Neural cell (in vitro differentiated cells): ENCODE data around the gene ISL2.

Experiments used
- EZH2 ChIP-seq: fragments of 200-600, 300-800 bp; shearing (Covaris generic), sonication (generic); IDR thresholded peaks from 2 replicates; pipeline ENCODE4 v1.6.1; 2014; ENCODE audit warnings: antibody characterized with exemption, low read length, borderline replicate concordance, mild to moderate bottlenecking; ENCODE audit not compliant: insufficient read depth, poor library complexity, severe bottlenecking
- MXI1 ChIP-seq: fragments of 450-650 bp; conservative IDR thresholded peaks from 2 replicates; pipeline ENCODE4 v1.6.1; 2014; ENCODE audit warnings: antibody characterized with exemption, mild to moderate bottlenecking; ENCODE audit not compliant: poor library complexity, severe bottlenecking
- POLR2AphosphoS5 ChIP-seq: IDR thresholded peaks from 2 replicates; pipeline ENCODE4 v1.6.1; 2012
- RAD21 ChIP-seq: fragments of 450-650 bp; conservative IDR thresholded peaks from 2 replicates; pipeline ENCODE4 v1.6.1; 2014; ENCODE audit warnings: antibody characterized with exemption, mild to moderate bottlenecking, moderate library complexity
- SMC3 ChIP-seq: fragments of 450-650 bp; conservative IDR thresholded peaks from 2 replicates; pipeline ENCODE4 v1.6.1; 2014; ENCODE audit warnings: antibody characterized with exemption, mild to moderate bottlenecking, moderate library complexity; ENCODE audit not compliant: poor library complexity
- TAF1 ChIP-seq: IDR thresholded peaks from 2 replicates; pipeline ENCODE4 v1.6.1; 2012; ENCODE audit warnings: low read depth
- TF ChIP-seq, protein P1 (sequence below): fragments of 450-650 bp; IDR thresholded peaks from 2 replicates; pipeline ENCODE4 v1.5.1; 2014; ENCODE audit warnings: antibody characterized with exemption, mild to moderate bottlenecking, moderate library complexity; ENCODE audit not compliant: poor library complexity, severe bottlenecking
- TF ChIP-seq, protein P2 (sequence below): IDR thresholded peaks from 2 replicates; pipeline ENCODE4 v1.6.1; 2012; ENCODE audit warnings: borderline replicate concordance

DNA sequence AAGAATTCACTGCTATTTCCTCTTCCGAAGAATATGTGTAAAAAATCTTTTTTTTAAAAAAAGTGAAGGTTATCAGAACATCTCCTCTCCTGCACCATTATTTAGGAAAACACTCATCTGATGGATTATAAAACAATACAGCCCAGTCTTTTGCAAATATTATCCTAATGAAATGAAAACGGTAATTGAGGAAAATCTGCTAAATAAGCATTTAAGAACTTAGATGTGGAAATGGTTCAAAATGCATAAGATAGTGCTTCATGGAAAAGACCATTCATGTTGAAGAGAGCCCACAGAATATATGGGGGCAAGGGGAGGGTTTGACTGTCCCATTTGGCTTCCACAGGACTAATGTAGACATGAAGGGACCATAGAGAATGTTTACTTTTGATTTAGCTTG is 47.8 kb downstream of the ISL2 start:
- TF ChIP-seq, protein P1, sequence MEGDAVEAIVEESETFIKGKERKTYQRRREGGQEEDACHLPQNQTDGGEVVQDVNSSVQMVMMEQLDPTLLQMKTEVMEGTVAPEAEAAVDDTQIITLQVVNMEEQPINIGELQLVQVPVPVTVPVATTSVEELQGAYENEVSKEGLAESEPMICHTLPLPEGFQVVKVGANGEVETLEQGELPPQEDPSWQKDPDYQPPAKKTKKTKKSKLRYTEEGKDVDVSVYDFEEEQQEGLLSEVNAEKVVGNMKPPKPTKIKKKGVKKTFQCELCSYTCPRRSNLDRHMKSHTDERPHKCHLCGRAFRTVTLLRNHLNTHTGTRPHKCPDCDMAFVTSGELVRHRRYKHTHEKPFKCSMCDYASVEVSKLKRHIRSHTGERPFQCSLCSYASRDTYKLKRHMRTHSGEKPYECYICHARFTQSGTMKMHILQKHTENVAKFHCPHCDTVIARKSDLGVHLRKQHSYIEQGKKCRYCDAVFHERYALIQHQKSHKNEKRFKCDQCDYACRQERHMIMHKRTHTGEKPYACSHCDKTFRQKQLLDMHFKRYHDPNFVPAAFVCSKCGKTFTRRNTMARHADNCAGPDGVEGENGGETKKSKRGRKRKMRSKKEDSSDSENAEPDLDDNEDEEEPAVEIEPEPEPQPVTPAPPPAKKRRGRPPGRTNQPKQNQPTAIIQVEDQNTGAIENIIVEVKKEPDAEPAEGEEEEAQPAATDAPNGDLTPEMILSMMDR = no peak
- TF ChIP-seq EZH2 (no peak), TAF1 (no peak), SMC3 (no peak), MXI1 (no peak), RAD21 (no peak), POLR2AphosphoS5 (no peak)
- TF ChIP-seq, protein P2, sequence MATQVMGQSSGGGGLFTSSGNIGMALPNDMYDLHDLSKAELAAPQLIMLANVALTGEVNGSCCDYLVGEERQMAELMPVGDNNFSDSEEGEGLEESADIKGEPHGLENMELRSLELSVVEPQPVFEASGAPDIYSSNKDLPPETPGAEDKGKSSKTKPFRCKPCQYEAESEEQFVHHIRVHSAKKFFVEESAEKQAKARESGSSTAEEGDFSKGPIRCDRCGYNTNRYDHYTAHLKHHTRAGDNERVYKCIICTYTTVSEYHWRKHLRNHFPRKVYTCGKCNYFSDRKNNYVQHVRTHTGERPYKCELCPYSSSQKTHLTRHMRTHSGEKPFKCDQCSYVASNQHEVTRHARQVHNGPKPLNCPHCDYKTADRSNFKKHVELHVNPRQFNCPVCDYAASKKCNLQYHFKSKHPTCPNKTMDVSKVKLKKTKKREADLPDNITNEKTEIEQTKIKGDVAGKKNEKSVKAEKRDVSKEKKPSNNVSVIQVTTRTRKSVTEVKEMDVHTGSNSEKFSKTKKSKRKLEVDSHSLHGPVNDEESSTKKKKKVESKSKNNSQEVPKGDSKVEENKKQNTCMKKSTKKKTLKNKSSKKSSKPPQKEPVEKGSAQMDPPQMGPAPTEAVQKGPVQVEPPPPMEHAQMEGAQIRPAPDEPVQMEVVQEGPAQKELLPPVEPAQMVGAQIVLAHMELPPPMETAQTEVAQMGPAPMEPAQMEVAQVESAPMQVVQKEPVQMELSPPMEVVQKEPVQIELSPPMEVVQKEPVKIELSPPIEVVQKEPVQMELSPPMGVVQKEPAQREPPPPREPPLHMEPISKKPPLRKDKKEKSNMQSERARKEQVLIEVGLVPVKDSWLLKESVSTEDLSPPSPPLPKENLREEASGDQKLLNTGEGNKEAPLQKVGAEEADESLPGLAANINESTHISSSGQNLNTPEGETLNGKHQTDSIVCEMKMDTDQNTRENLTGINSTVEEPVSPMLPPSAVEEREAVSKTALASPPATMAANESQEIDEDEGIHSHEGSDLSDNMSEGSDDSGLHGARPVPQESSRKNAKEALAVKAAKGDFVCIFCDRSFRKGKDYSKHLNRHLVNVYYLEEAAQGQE = no peak
